H1 (cell line): ENCODE results near the gene HOXD4. TPM values are rescaled to one million over a fixed set of nuclear protein-coding genes. Genes with fewer than 3 reads are reported as not detected.

ENCODE experiments used
- BCL11A ChIP-seq, 2 experiments: IDR thresholded peaks; one replicate each; pipeline ENCODE4 v1.6.1; 2011; ENCODE audit warnings: low read depth in 2 of 2, low read length in 2 of 2, mild to moderate bottlenecking in 2 of 2
- BRCA1 ChIP-seq: IDR thresholded peaks from 2 replicates; pipeline ENCODE4 v1.6.1; 2012; ENCODE audit warnings: low read depth, low read length, improper control_type of control experiment
- CBX8 ChIP-seq: fragments of 300-800, 300-1000 bp; sonication (generic); IDR thresholded peaks from 2 replicates; pipeline ENCODE4 v1.7.1; 2016; ENCODE audit warnings: low read depth, low read length, borderline replicate concordance
- CEBPB ChIP-seq: IDR thresholded peaks from 2 replicates; pipeline ENCODE4 v1.6.1; 2012; ENCODE audit warnings: low read depth, low read length
- CHD1 ChIP-seq: IDR thresholded peaks from 2 replicates; pipeline ENCODE4 v1.6.1; 2012; ENCODE audit warnings: low read depth, low read length, improper control_type of control experiment
- CHD2 ChIP-seq: IDR thresholded peaks from 2 replicates; pipeline ENCODE4 v1.6.1; 2012; ENCODE audit warnings: low read length, improper control_type of control experiment
- CTBP2 ChIP-seq: IDR thresholded peaks from 2 replicates; pipeline ENCODE4 v1.7.0; 2011; ENCODE audit warnings: borderline replicate concordance, mild to moderate bottlenecking, moderate library complexity, mixed read lengths, low read length; ENCODE audit not compliant: insufficient read depth, insufficient read length
- CTCF ChIP-seq, 3 experiments: IDR thresholded peaks; 1 replicate in 2 of 3; 2 replicates in 1 of 3; pipeline versions ENCODE4 v1.5.1 to v1.6.1; 2011; ENCODE audit warnings: low read length in 3 of 3, mild to moderate bottlenecking in 3 of 3, inconsistent platforms in 2 of 3, low read depth in 1 of 3, moderate library complexity in 1 of 3; ENCODE audit not compliant: insufficient read depth in 1 of 3; ENCODE audit errors: control extremely low read depth in 1 of 3
- HDAC2 ChIP-seq, 2 experiments: fragments of 300-600 bp in 1 of 2; sonication (generic) in 1 of 2; IDR thresholded peaks; 2 replicates each; pipeline ENCODE4 v1.6.1; 2011 to 2012; ENCODE audit warnings: low read depth in 2 of 2, low read length in 2 of 2, mild to moderate bottlenecking in 2 of 2, moderate library complexity in 2 of 2, borderline replicate concordance in 1 of 2, inconsistent platforms in 1 of 2
- HDAC6 ChIP-seq: IDR thresholded peaks from one replicate; pipeline ENCODE4 v1.7.1; 2012; ENCODE audit warnings: low read depth, mild to moderate bottlenecking, inconsistent platforms, low read length, moderate library complexity
- JUND ChIP-seq: IDR thresholded peaks from 2 replicates; pipeline ENCODE4 v1.6.1; 2011; ENCODE audit warnings: mild to moderate bottlenecking, improper control_type of control experiment, low read length
- KDM1A ChIP-seq: fragments of 200-600, 300-600 bp; sonication (generic); IDR thresholded peaks from 2 replicates; pipeline ENCODE4 v1.7.1; 2016; ENCODE audit warnings: mild to moderate bottlenecking, low read length, borderline replicate concordance
- MAX ChIP-seq: IDR thresholded peaks from 2 replicates; pipeline ENCODE4 v1.6.1; 2012; ENCODE audit warnings: inconsistent platforms
- POLR2A ChIP-seq, 2 experiments: IDR thresholded peaks; 1 replicate in 1 of 2; 2 replicates in 1 of 2; pipeline ENCODE4 v1.6.1; 2011; ENCODE audit warnings: low read depth in 2 of 2, low read length in 2 of 2, mild to moderate bottlenecking in 2 of 2; ENCODE audit errors: control extremely low read depth in 1 of 2
- RAD21 ChIP-seq, 2 experiments: IDR thresholded peaks in 1 of 2; conservative IDR thresholded peaks in 1 of 2; 2 replicates each; pipeline ENCODE4 v1.6.1; 2011; ENCODE audit warnings: low read depth in 2 of 2, low read length in 2 of 2, improper control_type of control experiment in 1 of 2, inconsistent platforms in 1 of 2, mild to moderate bottlenecking in 1 of 2, moderate library complexity in 1 of 2
- RBBP5 ChIP-seq: IDR thresholded peaks from 2 replicates; pipeline ENCODE4 v1.7.1; 2012; ENCODE audit warnings: low read depth, mild to moderate bottlenecking, inconsistent platforms, low read length, moderate library complexity, borderline replicate concordance
- RNF2 ChIP-seq: fragments of 200-900, 300-1000 bp; sonication (generic); IDR thresholded peaks from 2 replicates; pipeline ENCODE4 v1.7.1; 2016; ENCODE audit warnings: borderline replicate concordance, low read depth, mild to moderate bottlenecking, antibody characterized with exemption, low read length; ENCODE audit not compliant: poor library complexity, severe bottlenecking; ENCODE audit errors: missing control alignments
- SIRT6 ChIP-seq: IDR thresholded peaks from one replicate; pipeline ENCODE4 v1.7.1; 2012; ENCODE audit warnings: low read length, inconsistent platforms
- SP1 ChIP-seq: IDR thresholded peaks from 2 replicates; pipeline ENCODE4 v1.6.1; 2011; ENCODE audit warnings: low read depth, low read length
- SP2 ChIP-seq: IDR thresholded peaks from 2 replicates; pipeline ENCODE4 v1.6.1; 2012; ENCODE audit warnings: mild to moderate bottlenecking, low read length, inconsistent platforms
- TAF7 ChIP-seq: optimal IDR thresholded peaks from 2 replicates; pipeline ENCODE3; 2011; ENCODE audit warnings: low read depth, mild to moderate bottlenecking, inconsistent platforms, low read length, moderate library complexity, borderline replicate concordance
- TCF12 ChIP-seq: IDR thresholded peaks from 2 replicates; pipeline ENCODE4 v1.6.1; 2011; ENCODE audit warnings: low read depth, mild to moderate bottlenecking, low read length
- TEAD4 ChIP-seq: IDR thresholded peaks from 2 replicates; pipeline ENCODE4 v1.6.1; 2012; ENCODE audit warnings: low read depth, low read length, inconsistent platforms, mixed read lengths
- polyA plus RNA-seq, 7 experiments: library from polyadenylated mRNA; depleted of rRNA in 3 of 7; stranded (reverse) in 5 of 7; unstranded in 2 of 7; fragments of >200 nt in 5 of 7; fragments of 200-250 nt in 2 of 7; gene quantifications; 1 replicate in 5 of 7; 2 replicates in 1 of 7; 4 replicates in 1 of 7; pipeline versions ENCODE4 v1.2.1 to v1.2.3, GENCODE V29; 2011 to 2013; ENCODE audit warnings: missing spikeins in 2 of 7, mixed read lengths in 2 of 7
- total RNA-seq: library from RNA; stranded (reverse); fragmentation: NEBNext Ultra II Directional; extraction: Animal tissue kit (Norgen Biotek cat#: 25700); gene quantifications from 2 replicates; pipeline ENCODE4 v1.2.1, GENCODE V29; 2021

HOXD4 gene
- total and polyA plus RNA-seq, 2 of the 8 experiments (the other 6 are each of a cell fraction or from before 2014, with no cell fraction given), result not detected

GRCh38 chr2:176111309-176111663 is 40.1 kb upstream of the HOXD4 start (continued):
- TF ChIP-seq POLR2A (IDR thresholded peaks at IDR 0.05; ENCODE audit: control extremely low read depth in 1 of 2, low read depth in 2 of 2, low read length in 2 of 2) (no peak), TCF12 (0 out of 2 replicates have a peak, but pooled peaks have one; percentile 74), TEAD4 (peak; percentile 69; the same call in 1 of the 2 replicates), RNF2 (no peak), CBX8 (no peak), SP2 (no peak), HDAC6 (no peak), BRCA1 (no peak), HDAC2 (IDR thresholded peaks at IDR 0.05; ENCODE audit: borderline replicate concordance in 1 of 2, low read depth in 2 of 2, low read length in 2 of 2) (no peak), TAF7 (no peak), SIRT6 (no peak), RBBP5 (no peak), RAD21 (IDR thresholded peaks at IDR 0.05 in 1 of 2, conservative IDR thresholded peaks at IDR 0.05 in 1 of 2; ENCODE audit: low read depth in 2 of 2, low read length in 2 of 2) (peak; percentile 29 to 46; a peak in 3 of 4 replicates), KDM1A (no peak), MAX (peak; percentile 47), CTCF (IDR thresholded peaks at IDR 0.05; ENCODE audit: control extremely low read depth in 1 of 3, insufficient read depth in 1 of 3, low read depth in 1 of 3, low read length in 3 of 3) (peak; percentile 73 to 91 (median 86)), CHD2 (no peak), CHD1 (no peak), JUND (no peak), SP1 (peak; percentile 31; the same call in 1 of the 2 replicates), CTBP2 (no peak), CEBPB (no peak), BCL11A (IDR thresholded peaks at IDR 0.05; ENCODE audit: low read depth in 2 of 2, low read length in 2 of 2) (no peak)
